Muscle layer of duodenum (tissue), 2 donors: ENCODE data around the gene VSX2.

Experiments
- H3K27ac ChIP-seq: one replicate; pipeline ENCODE4 v1.7.0; 2013; ENCODE audit warnings: mild to moderate bottlenecking, low read length
- H3K27me3 ChIP-seq: one replicate; pipeline ENCODE4 v1.7.0; 2013; ENCODE audit warnings: low read depth, mild to moderate bottlenecking, control low read depth, low read length
- H3K36me3 ChIP-seq, 2 donors: one replicate each; pipeline ENCODE4 v1.7.0; 2013; ENCODE audit warnings: low read length in 2 of 2, control low read depth in 1 of 2, mild to moderate bottlenecking in 1 of 2; ENCODE audit not compliant: insufficient read depth in 2 of 2, control insufficient read depth in 1 of 2
- H3K4me1 ChIP-seq, 2 donors: one replicate each; pipeline ENCODE4 v1.7.0; 2013; ENCODE audit warnings: low read length in 2 of 2, mild to moderate bottlenecking in 2 of 2, control low read depth in 1 of 2, moderate library complexity in 1 of 2; ENCODE audit not compliant: insufficient read depth in 2 of 2, control insufficient read depth in 1 of 2
- H3K4me3 ChIP-seq, 2 donors: one replicate each; pipeline ENCODE4 v1.7.0; 2013; ENCODE audit warnings: low read length in 2 of 2, low read depth in 1 of 2, mild to moderate bottlenecking in 1 of 2
- H3K9me3 ChIP-seq, 2 donors: one replicate each; pipeline ENCODE4 v1.7.0; 2013; ENCODE audit warnings: low read length in 2 of 2, control low read depth in 1 of 2, mild to moderate bottlenecking in 1 of 2; ENCODE audit not compliant: control insufficient read depth in 1 of 2
- donor health status: healthy.

VSX2 gene

GRCh38 chr14:74231784-74232183, 7.5 kb upstream of the VSX2 start:
- Histone ChIP-seq H3K4me3 (no peak overlapping the region), H3K4me1 (no peaks in the 10 kb centered on the region), H3K36me3 (no peaks in the 10 kb centered on the region), H3K27me3 (no peaks in the 10 kb centered on the region), H3K9me3 (peaks cover 5% of the 10 kb centered on the region in 2 donors), H3K27ac (no peak overlapping the region)

GRCh38 chr14:74235017-74235416, 4.2 kb upstream of the VSX2 start:
- peaks cover 0 to 5% of the 10 kb centered on the region in 2 donors for H3K4me1 ChIP-seq
- H3K27ac ChIP-seq = no peak overlapping the region
- H3K36me3 ChIP-seq = no peaks in the 10 kb centered on the region
- H3K4me3 ChIP-seq = no peak overlapping the region
- peaks cover 28% of the 10 kb centered on the region for H3K27me3 ChIP-seq
- H3K9me3 ChIP-seq = peaks cover 5% of the 10 kb centered on the region in 2 donors

- Histone ChIP-seq H3K9me3 (no peaks in the 10 kb centered on the region), H3K36me3 (no peaks in the 10 kb centered on the region), H3K27me3 (peaks cover 52% of the 10 kb centered on the region), H3K4me3 (no peak overlapping the region), H3K4me1 (peaks cover 0 to 27% of the 10 kb centered on the region in 2 donors), H3K27ac (no peak overlapping the region)
These were observed 1.8 kb upstream of the VSX2 start for GRCh38 chr14:74237441-74237840.

GRCh38 chr14:74239848-74240793, 872 bp downstream of the VSX2 start:
- Histone ChIP-seq H3K27me3 (peaks cover 73% of the 10 kb centered on the region), H3K4me1 (peaks cover 0 to 27% of the 10 kb centered on the region in 2 donors), H3K36me3 (no peaks in the 10 kb centered on the region), H3K9me3 (no peaks in the 10 kb centered on the region), H3K27ac (no peak overlapping the region), H3K4me3 (peak overlapping the region in 1 of 2 donors; percentile 59)

- H3K4me3 ChIP-seq = peak overlapping the region; percentile 11 to 59
- H3K27me3 ChIP-seq = peaks cover 78% of the 10 kb centered on the region
These were observed 1.8 kb downstream of the VSX2 start for GRCh38 chr14:74240794-74241651.

GRCh38 chr14:74241652-74242017, 2.4 kb downstream of the VSX2 start:
- no peaks in the 10 kb centered on the region for H3K9me3 ChIP-seq
- H3K27ac ChIP-seq = no peak overlapping the region
- H3K36me3 ChIP-seq = no peaks in the 10 kb centered on the region
- peaks cover 0 to 27% of the 10 kb centered on the region in 2 donors for H3K4me1 ChIP-seq
- H3K27me3 ChIP-seq = peaks cover 78% of the 10 kb centered on the region
- no peak overlapping the region for H3K4me3 ChIP-seq

More at GRCh38 chr14:74240794-74241651, 1.8 kb downstream of the VSX2 start:
- Histone ChIP-seq H3K9me3 (no peaks in the 10 kb centered on the region), H3K36me3 (no peaks in the 10 kb centered on the region), H3K4me1 (peaks cover 0 to 27% of the 10 kb centered on the region in 2 donors), H3K27ac (no peak overlapping the region)

- H3K27me3 ChIP-seq = peaks cover 76% of the 10 kb centered on the region
- H3K9me3 ChIP-seq = no peaks in the 10 kb centered on the region
- no peak overlapping the region for H3K4me3 ChIP-seq
- no peaks in the 10 kb centered on the region for H3K36me3 ChIP-seq
- peaks cover 0 to 27% of the 10 kb centered on the region in 2 donors for H3K4me1 ChIP-seq
- no peak overlapping the region for H3K27ac ChIP-seq
These were observed 3.0 kb downstream of the VSX2 start for GRCh38 chr14:74242021-74242779.

- Histone ChIP-seq H3K36me3 (no peaks in the 10 kb centered on the region), H3K9me3 (no peaks in the 10 kb centered on the region), H3K27ac (no peak overlapping the region), H3K4me1 (peaks cover 0 to 27% of the 10 kb centered on the region in 2 donors), H3K4me3 (no peak overlapping the region), H3K27me3 (peaks cover 73% of the 10 kb centered on the region)
These were observed 3.5 kb downstream of the VSX2 start for GRCh38 chr14:74242780-74243042.

GRCh38 chr14:74243051-74243450, 3.8 kb downstream of the VSX2 start:
- no peak overlapping the region for H3K4me3 ChIP-seq
- no peaks in the 10 kb centered on the region for H3K36me3 ChIP-seq
- H3K4me1 ChIP-seq = peaks cover 0 to 27% of the 10 kb centered on the region in 2 donors
- H3K27ac ChIP-seq = no peak overlapping the region
- peaks cover 69% of the 10 kb centered on the region for H3K27me3 ChIP-seq
- H3K9me3 ChIP-seq = no peaks in the 10 kb centered on the region

- no peaks in the 10 kb centered on the region for H3K9me3 ChIP-seq
- peaks cover 59% of the 10 kb centered on the region for H3K27me3 ChIP-seq
- no peak overlapping the region for H3K4me3 ChIP-seq
- no peaks in the 10 kb centered on the region for H3K36me3 ChIP-seq
- peaks cover 0 to 27% of the 10 kb centered on the region in 2 donors for H3K4me1 ChIP-seq
- no peak overlapping the region for H3K27ac ChIP-seq
These were observed 4.9 kb downstream of the VSX2 start for GRCh38 chr14:74244115-74244514.

GRCh38 chr14:74245292-74245691, 6.0 kb downstream of the VSX2 start:
- Histone ChIP-seq H3K36me3 (no peaks in the 10 kb centered on the region), H3K4me1 (peaks cover 0 to 19% of the 10 kb centered on the region in 2 donors), H3K27me3 (peaks cover 47% of the 10 kb centered on the region), H3K27ac (no peak overlapping the region), H3K4me3 (no peak overlapping the region), H3K9me3 (no peaks in the 10 kb centered on the region)
